Measurements from ENCODE around the gene CR1L. TPM values are rescaled to one million over a fixed set of nuclear protein-coding genes. Genes with fewer than 3 reads are reported as not detected.

Gene CR1L
- total and polyA plus RNA-seq, 2 of the 8 experiments (the other 6 are each of a cell fraction or from before 2014, with no cell fraction given), result 0.39 TPM; not detected in 1

DNA sequence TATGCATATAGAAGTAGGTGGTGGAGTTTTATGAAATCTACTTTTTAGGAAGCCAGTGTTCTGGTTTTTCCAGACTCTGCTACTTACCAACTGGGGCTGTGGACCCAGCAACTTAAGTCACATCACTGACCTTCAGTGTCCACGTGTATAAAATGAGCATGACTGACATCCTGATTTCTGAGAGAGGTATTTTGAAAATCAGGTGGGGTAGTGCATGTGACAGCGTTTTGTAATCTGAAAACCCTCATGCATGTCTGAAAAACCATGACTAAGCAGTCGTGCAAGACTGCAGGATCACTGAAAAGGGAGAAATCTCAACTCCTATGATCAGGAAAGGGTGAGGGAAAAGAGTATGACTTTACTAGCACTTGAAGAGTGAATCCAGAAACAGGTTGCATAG is 26.1 kb downstream of the CR1L start:
- H2BK5ac ChIP-seq (ENCODE audit: low read depth, low read length), result no peak overlapping the region
- no peak overlapping the region for H3K23ac ChIP-seq (ENCODE audit: insufficient read length)
- no peaks in the 10 kb centered on the region for H3K79me2 ChIP-seq (ENCODE audit: control insufficient read depth in 1 of 2, insufficient read depth in 2 of 2, low read length in 2 of 2)
- no peak overlapping the region for H3K4me2 ChIP-seq (ENCODE audit: insufficient read depth in 1 of 2, low read depth in 2 of 2, low read length in 2 of 2)
- no peak overlapping the region for H3K27ac ChIP-seq (ENCODE audit: low read depth, low read length)
- DNase-seq (ENCODE audit: low read depth in 1 of 2, low spot score in 2 of 2) (no peak), FAIRE-seq (no peak)
- no peaks in the 10 kb centered on the region for H3K36me3 ChIP-seq (ENCODE audit: control insufficient read depth in 2 of 4, insufficient read depth in 4 of 4, low read length in 3 of 4)
- H2AK5ac ChIP-seq (ENCODE audit: low read depth, low read length), result no peak overlapping the region
- H3K23me2 ChIP-seq (ENCODE audit: low read depth, low read length), result no peaks in the 10 kb centered on the region
- H4K8ac ChIP-seq (ENCODE audit: extremely low read depth, insufficient read depth, low read length), result no peak overlapping the region
- no peak overlapping the region for H3K18ac ChIP-seq (ENCODE audit: extremely low read depth, low read length)
- no peak overlapping the region for H3K4me3 ChIP-seq (ENCODE audit: extremely low read depth in 1 of 4, insufficient read depth in 2 of 4, low read depth in 3 of 4, low read length in 4 of 4)
- H2BK120ac ChIP-seq (replicated peaks; ENCODE audit: low read depth, low read length), result no peak overlapping the region
- no peak overlapping the region for H2BK15ac ChIP-seq (ENCODE audit: low read length)
- no peak overlapping the region for H4K91ac ChIP-seq (replicated peaks; ENCODE audit: insufficient read length, low read length)
- H3K9me3 ChIP-seq (ENCODE audit: insufficient read depth in 2 of 2, low read depth in 1 of 2, low read length in 1 of 2), result peaks cover 0 to under 1% of the 10 kb centered on the region in 2 experiments; a peak in 1 of 4 replicates
- H3K79me1 ChIP-seq (ENCODE audit: low read depth, low read length), result no peaks in the 10 kb centered on the region
- no peaks in the 10 kb centered on the region for H4K20me1 ChIP-seq (replicated peaks in 1 of 2; ENCODE audit: control insufficient read depth in 1 of 2, insufficient read depth in 2 of 2, low read length in 2 of 2)
- no peaks in the 10 kb centered on the region; a peak in 1 of 7 replicates for H3K4me1 ChIP-seq (replicated peaks in 1 of 4; ENCODE audit: control insufficient read depth in 3 of 4, insufficient read depth in 4 of 4, low read length in 3 of 4)
- H3K9ac ChIP-seq (replicated peaks in 1 of 4; ENCODE audit: extremely low read depth in 1 of 4, low read depth in 3 of 4, low read length in 3 of 4), result no peak overlapping the region
- no peak overlapping the region for H3K56ac ChIP-seq (replicated peaks; ENCODE audit: insufficient read length, low read depth, low read length)
- H3K4ac ChIP-seq (replicated peaks; ENCODE audit: insufficient read length, low read depth, low read length), result no peak overlapping the region
- peak overlapping the region; percentile 24; the same call in 1 of the 2 replicates for H2BK20ac ChIP-seq (ENCODE audit: low read length)
- WGBS, 2 experiments (ENCODE audit: extremely low coverage in 1 of 2, insufficient coverage in 1 of 2, insufficient read length in 1 of 2, insufficient replicate concordance in 2 of 2, low coverage in 1 of 2, low lambda C conversion rate in 2 of 2, missing lambda C conversion rate in 1 of 2), result 83% methylated on average over 3 of the region's 3 CpGs; no CpG with 5 or more reads in 1 of the 2 experiments
- ChIA-PET CTCF (ENCODE audit: partially characterized antibody) (no interaction called here), POLR2A (ENCODE audit: partially characterized antibody) (no interaction called here)
- peak overlapping the region; percentile 74; the same call in 1 of the 2 replicates for H2AFZ ChIP-seq (ENCODE audit: low read length)
- H3K27me3 ChIP-seq (replicated peaks in 1 of 4; ENCODE audit: control insufficient read depth in 3 of 4, extremely low read depth in 1 of 4, insufficient read depth in 3 of 4, low read length in 3 of 4), result no peaks in the 10 kb centered on the region
- H2BK12ac ChIP-seq (ENCODE audit: low read depth, low read length), result no peak overlapping the region
- H3K14ac ChIP-seq (ENCODE audit: insufficient read length), result no peak overlapping the region
- H4K5ac ChIP-seq (ENCODE audit: insufficient read length, low read depth, low read length), result no peak overlapping the region
- TF ChIP-seq EZH2 (IDR thresholded peaks at IDR 0.05; ENCODE audit: low read depth, low read length, severe bottlenecking), result no peak
